Prostate gland (tissue), 2 donors: ENCODE results near the gene CTSF. TPM values are rescaled to one million over a fixed set of nuclear protein-coding genes. Genes with fewer than 3 reads are reported as not detected.

Experiments
- DNase-seq: peaks from one replicate; pipeline ENCODE4 v3.0.0-alpha.2; 2019; ENCODE audit warnings: low spot score
- H3K27ac ChIP-seq, 2 donors: fragments of 200-600 bp; sonication (generic); 2 replicates each; pipeline ENCODE4 v1.5.1; 2017 to 2019
- H3K27me3 ChIP-seq: fragments of 200-600 bp; sonication (generic); replicated peaks from 2 replicates; pipeline ENCODE4 v1.5.1; 2019; ENCODE audit not compliant: insufficient read depth
- H3K36me3 ChIP-seq, 2 donors: fragments of 200-600 bp; sonication (generic); 1 replicate in 1 of 2; 2 replicates in 1 of 2; pipeline versions ENCODE4 v1.5.1 to v1.8.1; 2017 to 2019
- H3K4me1 ChIP-seq: fragments of 200-600 bp; sonication (generic); replicated peaks from 2 replicates; pipeline ENCODE4 v1.5.1; 2019
- H3K4me3 ChIP-seq, 2 donors: fragments of 200-600 bp; sonication (generic); 2 replicates each; pipeline ENCODE4 v1.5.1; 2017 to 2019
- H3K9me3 ChIP-seq: fragments of 200-600 bp; sonication (generic); 2 replicates; pipeline ENCODE4 v1.5.1; 2017
- POLR2A ChIP-seq: fragments of 450-650 bp; IDR thresholded peaks from one replicate; pipeline ENCODE4 v1.6.1; 2016; ENCODE audit warnings: antibody characterized with exemption, mild to moderate bottlenecking
- POLR2AphosphoS5 ChIP-seq: sonication (generic); formaldehyde crosslinking; IDR thresholded peaks from one replicate; pipeline ENCODE4 v1.6.1; 2017; ENCODE audit warnings: antibody characterized with exemption
- WGBS: methylation state at CpG from one replicate; pipeline ENCODE4 v1.1.5; 2018; 5-methylcytosine and 5-hydroxymethylcytosine counted together
- intact Hi-C: fragments of 100-400 bp; cut with DNase I; formaldehyde crosslinking; loops from one replicate; pipeline ENCODE4 v1.14.2; 2022
- total RNA-seq, 2 donors: library from RNA; depleted of rRNA; stranded (reverse); fragments of >200 nt; gene quantifications; one replicate each; pipeline ENCODE4 v1.1.0, GENCODE V29; 2016
- TF ChIP-seq, protein P1 (sequence below), 4 experiments: fragments of 200-600 bp in 2 of 4; fragments of 450-650 bp in 2 of 4; sonication (generic) in 2 of 4; IDR thresholded peaks; 1 replicate in 3 of 4; 2 replicates in 1 of 4; pipeline ENCODE4 v1.5.1; 2016 to 2019; ENCODE audit warnings: antibody characterized with exemption in 4 of 4, mild to moderate bottlenecking in 2 of 4, moderate library complexity in 2 of 4

CTSF gene
- total RNA-seq, 2 donors from 2014 or later, result 119 to 130 TPM

GRCh38 chr11:66593650-66594049, 25.2 kb upstream of the CTSF start:
- Histone ChIP-seq H3K4me1 (peaks cover 8% of the 10 kb centered on the region), H3K4me3 (peak overlapping the region; percentile 60 to 66), H3K27ac (peak overlapping the region in 1 of 2 donors; percentile 80), H3K9me3 (no peaks in the 10 kb centered on the region), H3K36me3 (no peaks in the 10 kb centered on the region), H3K27me3 (no peaks in the 10 kb centered on the region)
- intact Hi-C loops, result loop anchor here (5.0 kb wide), 1 partner anchor 84 kb away; the partner anchor contains the start of gene RBM4B
- TF ChIP-seq POLR2A (no peak), POLR2AphosphoS5 (no peak)
- TF ChIP-seq, protein P1, sequence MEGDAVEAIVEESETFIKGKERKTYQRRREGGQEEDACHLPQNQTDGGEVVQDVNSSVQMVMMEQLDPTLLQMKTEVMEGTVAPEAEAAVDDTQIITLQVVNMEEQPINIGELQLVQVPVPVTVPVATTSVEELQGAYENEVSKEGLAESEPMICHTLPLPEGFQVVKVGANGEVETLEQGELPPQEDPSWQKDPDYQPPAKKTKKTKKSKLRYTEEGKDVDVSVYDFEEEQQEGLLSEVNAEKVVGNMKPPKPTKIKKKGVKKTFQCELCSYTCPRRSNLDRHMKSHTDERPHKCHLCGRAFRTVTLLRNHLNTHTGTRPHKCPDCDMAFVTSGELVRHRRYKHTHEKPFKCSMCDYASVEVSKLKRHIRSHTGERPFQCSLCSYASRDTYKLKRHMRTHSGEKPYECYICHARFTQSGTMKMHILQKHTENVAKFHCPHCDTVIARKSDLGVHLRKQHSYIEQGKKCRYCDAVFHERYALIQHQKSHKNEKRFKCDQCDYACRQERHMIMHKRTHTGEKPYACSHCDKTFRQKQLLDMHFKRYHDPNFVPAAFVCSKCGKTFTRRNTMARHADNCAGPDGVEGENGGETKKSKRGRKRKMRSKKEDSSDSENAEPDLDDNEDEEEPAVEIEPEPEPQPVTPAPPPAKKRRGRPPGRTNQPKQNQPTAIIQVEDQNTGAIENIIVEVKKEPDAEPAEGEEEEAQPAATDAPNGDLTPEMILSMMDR (IDR thresholded peaks at IDR 0.05), result no peak
- DNase-seq, result no peak
- 66% methylated on average over 7 of the region's 7 CpGs for WGBS

DNA sequence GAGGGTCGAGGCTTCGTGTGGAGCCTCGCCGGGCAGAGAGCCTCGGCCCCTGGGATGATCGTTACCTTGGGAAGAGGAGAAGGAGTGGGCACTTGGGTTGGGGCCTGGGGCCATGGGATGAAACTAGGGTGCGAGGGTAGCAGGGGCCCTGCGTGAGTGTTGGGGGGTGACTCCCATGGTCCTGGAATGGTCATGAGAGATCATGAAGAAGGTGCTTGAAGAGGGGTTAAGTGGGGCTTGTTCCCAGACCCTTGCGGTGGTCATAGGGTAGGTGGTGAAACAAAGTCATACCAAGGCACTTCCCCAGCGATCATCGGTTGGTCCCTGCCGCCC, 24.9 kb upstream of the CTSF start:
- Histone ChIP-seq H3K27ac (peak overlapping the region; percentile 80 to 83), H3K4me1 (peaks cover 8% of the 10 kb centered on the region), H3K27me3 (no peaks in the 10 kb centered on the region), H3K9me3 (no peaks in the 10 kb centered on the region), H3K4me3 (peak overlapping the region; percentile 60 to 66), H3K36me3 (no peaks in the 10 kb centered on the region)
- 10% methylated on average over 12 of the region's 12 CpGs for whole genome bisulfite sequencing
- no peak for TF ChIP-seq POLR2AphosphoS5
- TF ChIP-seq, protein P1 (IDR thresholded peaks at IDR 0.05), result no peak
- TF ChIP-seq POLR2A, result no peak
- no peak for DNase-seq
- intact Hi-C loops, result loop anchor here (5.0 kb wide), 1 partner anchor 84 kb away; the partner anchor contains the start of gene RBM4B

GRCh38 chr11:66592457-66593302, 24.3 kb upstream of the CTSF start, which contains the start of the genes CCDC87 and CCS:
TSS of gene CCDC87 (minus strand) at chr11:66593063. CDS start at chr11:66593015, 48 bp downstream.
TSS of gene CCS (plus strand) at chr11:66593185. CDS start at chr11:66593262, 77 bp downstream.
- Histone ChIP-seq H3K27ac (peak within 1 kb of the TSS; percentile 80 to 83), H3K36me3 (no peaks in the 10 kb centered on the region), H3K4me1 (peaks cover 8% of the 10 kb centered on the region), H3K27me3 (no peaks in the 10 kb centered on the region), H3K9me3 (no peaks in the 10 kb centered on the region), H3K4me3 (peak within 1 kb of the TSS; percentile 60 to 66)
- 18% methylated on average over 56 of the region's 68 CpGs for WGBS
- TF ChIP-seq POLR2AphosphoS5 (peak; percentile 99), POLR2A (peak; percentile 93)
- TF ChIP-seq, protein P1 (IDR thresholded peaks at IDR 0.05), result peak; percentile 57 to 88 (median 72)
- intact Hi-C loops, result loop anchor here (5.0 kb wide), 1 partner anchor 85 kb away; the partner anchor contains the start of gene RBM4B
- peak; percentile 97 for DNase-seq

- intact Hi-C loops, result loop anchor here (5.0 kb wide), 1 partner anchor 86 kb away; the partner anchor contains the start of gene RBM4B
Observed at GRCh38 chr11:66591175-66591574, 22.8 kb upstream of the CTSF start.

More at GRCh38 chr11:66591175-66591574, 22.8 kb upstream of the CTSF start:
- no peaks in the 10 kb centered on the region for H3K27me3 ChIP-seq
- no peak for DNase-seq
- H3K4me3 ChIP-seq, result no peak overlapping the region
- no peaks in the 10 kb centered on the region for H3K36me3 ChIP-seq
- H3K27ac ChIP-seq, result no peak overlapping the region
- WGBS, result 92% methylated on average over 2 of the region's 2 CpGs
- peaks cover 8% of the 10 kb centered on the region for H3K4me1 ChIP-seq
- no peaks in the 10 kb centered on the region for H3K9me3 ChIP-seq
- no peak for TF ChIP-seq POLR2A
- TF ChIP-seq, protein P1 (IDR thresholded peaks at IDR 0.05), result no peak
